SK-N-MC (cell line): ENCODE measurements around the gene PRR7.

ENCODE experiments used
- EZH2 ChIP-seq: fragments of 200-600 bp; sonication (generic); IDR thresholded peaks from one replicate; pipeline ENCODE4 v1.6.1; 2017; ENCODE audit warnings: antibody characterized with exemption
- FOXP2 ChIP-seq: optimal IDR thresholded peaks from 2 replicates; pipeline ENCODE3; 2011; ENCODE audit warnings: mild to moderate bottlenecking, moderate library complexity; ENCODE audit not compliant: insufficient read depth; ENCODE audit errors: extremely low read length, control extremely low read depth
- POLR2AphosphoS5 ChIP-seq: IDR thresholded peaks from 2 replicates; pipeline ENCODE4 v1.6.1; 2012; ENCODE audit warnings: mild to moderate bottlenecking, low read depth, low read length, borderline replicate concordance

DNA sequence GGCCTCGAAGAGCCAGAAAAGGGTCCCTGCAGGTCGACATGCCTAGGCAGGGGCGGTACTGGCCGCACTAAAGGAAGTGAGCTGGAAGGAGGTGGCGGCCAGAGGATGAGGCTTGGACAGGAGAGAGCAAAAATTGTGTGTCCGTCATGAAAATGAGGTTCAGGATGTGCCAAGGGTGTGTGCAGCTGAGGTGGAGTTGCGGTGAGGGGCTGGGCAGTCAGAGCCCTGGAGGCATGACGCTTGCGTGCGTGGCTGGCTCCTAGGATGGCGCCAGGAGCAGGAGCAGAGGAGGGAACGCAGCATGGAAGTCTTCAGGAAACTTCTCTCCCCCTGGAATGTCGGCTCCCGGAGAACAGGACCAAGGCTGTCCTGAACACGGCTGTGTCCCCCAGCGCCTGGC is 56.3 kb downstream of the PRR7 start:
- TF ChIP-seq POLR2AphosphoS5 (no peak), EZH2 (no peak), FOXP2 (no peak)
